H1 (cell line): ENCODE data around the gene ZC3H12C. TPM values are rescaled to one million over a fixed set of nuclear protein-coding genes. Genes with fewer than 3 reads are reported as not detected.

Experiments used
- CTCF ChIA-PET: fragments of 300-600 bp; sonication (Branson Sonifier 250); formaldehyde crosslinking; loops from one replicate; lab custom pipeline; 2021; ENCODE audit not compliant: partially characterized antibody; lab: Charles Lee
- POLR2A ChIA-PET: fragments of 300-600 bp; sonication (Branson Sonifier 250); formaldehyde crosslinking; loops from one replicate; lab custom pipeline; 2021; ENCODE audit warnings: inconsistent platforms; ENCODE audit not compliant: partially characterized antibody; lab: Charles Lee
- DNase-seq, 2 experiments: peaks; one replicate each; pipeline versions ENCODE4 v3.0.0 to v3.0.0-alpha.2; 2010 to 2022; ENCODE audit warnings: low spot score in 2 of 2, low read depth in 1 of 2, mixed read lengths in 1 of 2
- FAIRE-seq: peaks from 2 replicates; lab custom pipeline; 2011; peaks lifted over from hg19 to GRCh38; lab: Jason Lieb, UNC
- H2AFZ ChIP-seq: 2 replicates; pipeline ENCODE4 v1.8.1; 2012; ENCODE audit warnings: low read length, inconsistent platforms
- H2AK5ac ChIP-seq: 2 replicates; pipeline ENCODE4 v1.6.1; 2013; ENCODE audit warnings: low read depth, low read length
- H2BK120ac ChIP-seq: replicated peaks from 2 replicates; pipeline ENCODE3; 2013; ENCODE audit warnings: low read depth, low read length, inconsistent platforms
- H2BK12ac ChIP-seq: 2 replicates; pipeline ENCODE4 v1.6.1; 2013; ENCODE audit warnings: low read depth, low read length
- H2BK15ac ChIP-seq: 2 replicates; pipeline ENCODE4 v1.6.1; 2013; ENCODE audit warnings: low read length
- H2BK20ac ChIP-seq: 2 replicates; pipeline ENCODE4 v1.6.1; 2013; ENCODE audit warnings: low read length
- H2BK5ac ChIP-seq: 2 replicates; pipeline ENCODE4 v1.6.1; 2013; ENCODE audit warnings: low read depth, low read length
- H3K14ac ChIP-seq: 2 replicates; pipeline ENCODE4 v1.6.1; 2013; ENCODE audit warnings: inconsistent platforms; ENCODE audit not compliant: insufficient read length
- H3K18ac ChIP-seq: 2 replicates; pipeline ENCODE4 v1.6.1; 2013; ENCODE audit warnings: low read length; ENCODE audit errors: extremely low read depth
- H3K23ac ChIP-seq: 2 replicates; pipeline ENCODE4 v1.6.1; 2013; ENCODE audit warnings: inconsistent platforms; ENCODE audit not compliant: insufficient read length
- H3K23me2 ChIP-seq: 2 replicates; pipeline ENCODE4 v1.6.1; 2013; ENCODE audit warnings: low read depth, low read length
- H3K27ac ChIP-seq: 2 replicates; pipeline ENCODE4 v1.6.1; 2011; ENCODE audit warnings: low read depth, low read length, inconsistent platforms
- H3K27me3 ChIP-seq, 4 experiments: replicated peaks in 1 of 4; 1 replicate in 1 of 4; 2 replicates in 3 of 4; pipeline versions ENCODE4 v1.6.1 to v1.8.1; 2011 to 2013; ENCODE audit warnings: low read length in 3 of 4, mild to moderate bottlenecking in 3 of 4, inconsistent platforms in 2 of 4, mixed read lengths in 2 of 4, moderate library complexity in 1 of 4; ENCODE audit not compliant: control insufficient read depth in 3 of 4, insufficient read depth in 3 of 4; ENCODE audit errors: extremely low read depth in 1 of 4
- H3K36me3 ChIP-seq, 4 experiments: 2 replicates each; pipeline versions ENCODE4 v1.6.1 to v1.8.1; 2011 to 2013; ENCODE audit warnings: mild to moderate bottlenecking in 4 of 4, low read length in 3 of 4, moderate library complexity in 2 of 4, control low read depth in 1 of 4, inconsistent platforms in 1 of 4; ENCODE audit not compliant: insufficient read depth in 4 of 4, control insufficient read depth in 2 of 4
- H3K4ac ChIP-seq: replicated peaks from 2 replicates; pipeline ENCODE3; 2013; ENCODE audit warnings: low read length, low read depth, mixed read lengths, inconsistent platforms; ENCODE audit not compliant: insufficient read length
- H3K4me1 ChIP-seq, 4 experiments: replicated peaks in 1 of 4; 1 replicate in 1 of 4; 2 replicates in 3 of 4; pipeline versions ENCODE4 v1.6.1 to v1.8.1; 2011 to 2013; ENCODE audit warnings: low read length in 3 of 4, inconsistent platforms in 2 of 4, mixed read lengths in 1 of 4; ENCODE audit not compliant: insufficient read depth in 4 of 4, control insufficient read depth in 3 of 4
- H3K4me2 ChIP-seq, 2 experiments: 2 replicates each; pipeline versions ENCODE4 v1.6.1 to v1.8.1; 2011 to 2013; ENCODE audit warnings: low read depth in 2 of 2, low read length in 2 of 2, control low read depth in 1 of 2, inconsistent platforms in 1 of 2, mild to moderate bottlenecking in 1 of 2; ENCODE audit not compliant: insufficient read depth in 1 of 2
- H3K4me3 ChIP-seq, 4 experiments: fragments of 200-600, 300-600 bp in 1 of 4; sonication (generic), shearing (Covaris generic), sonication (Bioruptor Twin) in 1 of 4; 2 replicates each; pipeline versions ENCODE4 v1.5.1 to v1.8.1; 2011 to 2016; ENCODE audit warnings: low read length in 4 of 4, low read depth in 3 of 4, control low read depth in 2 of 4, inconsistent platforms in 2 of 4, mild to moderate bottlenecking in 2 of 4, mixed read lengths in 1 of 4, moderate library complexity in 1 of 4; ENCODE audit not compliant: insufficient read depth in 2 of 4; ENCODE audit errors: extremely low read depth in 1 of 4
- H3K56ac ChIP-seq: replicated peaks from 2 replicates; pipeline ENCODE3; 2013; ENCODE audit warnings: low read depth, mild to moderate bottlenecking, mixed read lengths, low read length, inconsistent platforms; ENCODE audit not compliant: insufficient read length
- H3K79me1 ChIP-seq: 2 replicates; pipeline ENCODE4 v1.6.1; 2013; ENCODE audit warnings: low read depth, low read length, control low read depth
- H3K79me2 ChIP-seq, 2 experiments: 2 replicates each; pipeline versions ENCODE4 v1.6.1 to v1.8.1; 2012 to 2013; ENCODE audit warnings: low read length in 2 of 2, mild to moderate bottlenecking in 2 of 2, inconsistent platforms in 1 of 2; ENCODE audit not compliant: insufficient read depth in 2 of 2, control insufficient read depth in 1 of 2
- H3K9ac ChIP-seq, 4 experiments: replicated peaks in 1 of 4; 1 replicate in 1 of 4; 2 replicates in 3 of 4; pipeline versions ENCODE4 v1.6.1 to v1.8.1; 2011 to 2013; ENCODE audit warnings: low read depth in 3 of 4, low read length in 3 of 4, control low read depth in 2 of 4, mild to moderate bottlenecking in 2 of 4, moderate library complexity in 2 of 4, inconsistent platforms in 1 of 4; ENCODE audit errors: extremely low read depth in 1 of 4
- H3K9me3 ChIP-seq, 2 experiments: 2 replicates each; pipeline versions ENCODE4 v1.6.1 to v1.8.1; 2012 to 2013; ENCODE audit warnings: mild to moderate bottlenecking in 2 of 2, moderate library complexity in 2 of 2, control low read depth in 1 of 2, inconsistent platforms in 1 of 2, low read depth in 1 of 2, low read length in 1 of 2, mixed read lengths in 1 of 2; ENCODE audit not compliant: insufficient read depth in 2 of 2
- H4K20me1 ChIP-seq, 2 experiments: replicated peaks in 1 of 2; 2 replicates each; pipeline versions ENCODE3 to v1.8.1; 2011 to 2013; ENCODE audit warnings: inconsistent platforms in 2 of 2, low read length in 2 of 2, mild to moderate bottlenecking in 1 of 2; ENCODE audit not compliant: insufficient read depth in 2 of 2, control insufficient read depth in 1 of 2
- H4K5ac ChIP-seq: 2 replicates; pipeline ENCODE4 v1.6.1; 2013; ENCODE audit warnings: low read length, low read depth, mixed read lengths, inconsistent platforms; ENCODE audit not compliant: insufficient read length
- H4K8ac ChIP-seq: 2 replicates; pipeline ENCODE4 v1.8.0; 2013; ENCODE audit warnings: mild to moderate bottlenecking, moderate library complexity, low read length, inconsistent platforms; ENCODE audit not compliant: insufficient read depth; ENCODE audit errors: extremely low read depth
- H4K91ac ChIP-seq: replicated peaks from 2 replicates; pipeline ENCODE3; 2013; ENCODE audit warnings: low read length, mixed read lengths, inconsistent platforms; ENCODE audit not compliant: insufficient read length
- EGR1 ChIP-seq: IDR thresholded peaks from 2 replicates; pipeline ENCODE4 v1.6.1; 2011; ENCODE audit warnings: low read depth, low read length, borderline replicate concordance
- EP300 ChIP-seq, 2 experiments: IDR thresholded peaks; 1 replicate in 1 of 2; 2 replicates in 1 of 2; pipeline ENCODE4 v1.6.1; 2011 to 2012; ENCODE audit warnings: low read depth in 2 of 2, low read length in 2 of 2, mild to moderate bottlenecking in 2 of 2, borderline replicate concordance in 1 of 2, inconsistent platforms in 1 of 2, moderate library complexity in 1 of 2
- EZH2 ChIP-seq: fragments of 200-600 bp; sonication (generic); IDR thresholded peaks from 2 replicates; pipeline ENCODE4 v1.7.1; 2012; ENCODE audit warnings: low read depth, mild to moderate bottlenecking, moderate library complexity, low read length, inconsistent platforms; ENCODE audit not compliant: severe bottlenecking
- KDM4A ChIP-seq: IDR thresholded peaks from one replicate; pipeline ENCODE4 v1.7.1; 2012; ENCODE audit warnings: low read depth, mild to moderate bottlenecking, moderate library complexity, low read length, inconsistent platforms; ENCODE audit not compliant: severe bottlenecking
- SIX5 ChIP-seq: IDR thresholded peaks from 2 replicates; pipeline ENCODE4 v1.6.1; 2011; ENCODE audit warnings: mild to moderate bottlenecking, low read depth, low read length
- WGBS, 2 experiments: shearing (Covaris generic) in 1 of 2; methylation state at CpG; one replicate each; pipeline versions ENCODE4 v1.1.6 to v1.1.7; 2013 to 2015; ENCODE audit warnings: low lambda C conversion rate in 2 of 2, mixed read lengths in 2 of 2, inconsistent platforms in 1 of 2, low coverage in 1 of 2, missing lambda C conversion rate in 1 of 2; ENCODE audit not compliant: insufficient replicate concordance in 2 of 2, insufficient coverage in 1 of 2, insufficient read length in 1 of 2; ENCODE audit errors: extremely low coverage in 1 of 2, missing lambda C conversion rate in 1 of 2; 5-methylcytosine and 5-hydroxymethylcytosine counted together
- polyA plus RNA-seq, 7 experiments: library from polyadenylated mRNA; depleted of rRNA in 3 of 7; stranded (reverse) in 5 of 7; unstranded in 2 of 7; fragments of >200 nt in 5 of 7; fragments of 200-250 nt in 2 of 7; gene quantifications; 1 replicate in 5 of 7; 2 replicates in 1 of 7; 4 replicates in 1 of 7; pipeline versions ENCODE4 v1.2.1 to v1.2.3, GENCODE V29; 2011 to 2013; ENCODE audit warnings: missing spikeins in 2 of 7, mixed read lengths in 2 of 7
- total RNA-seq: library from RNA; stranded (reverse); fragmentation: NEBNext Ultra II Directional; extraction: Animal tissue kit (Norgen Biotek cat#: 25700); gene quantifications from 2 replicates; pipeline ENCODE4 v1.2.1, GENCODE V29; 2021

Gene ZC3H12C
- total and polyA plus RNA-seq, 2 of the 8 experiments (the other 6 are each of a cell fraction or from before 2014, with no cell fraction given) = 2.0 to 2.7 TPM

GRCh38 chr11:110106713-110107274, 13.6 kb downstream of the ZC3H12C start:
- no peak overlapping the region for H2AFZ ChIP-seq
- CTCF ChIA-PET = interaction anchor here (0.7 kb wide), 1 partner anchor 12 kb away, joined by 3 read pairs; no protein-coding TSS in a partner anchor
- H3K18ac ChIP-seq = no peak overlapping the region
- no peak overlapping the region for H3K56ac ChIP-seq
- H2BK20ac ChIP-seq = no peak overlapping the region
- no peaks in the 10 kb centered on the region for H3K27me3 ChIP-seq
- peaks cover 0 to 30% of the 10 kb centered on the region in 2 experiments; a peak in 2 of 4 replicates for H3K79me2 ChIP-seq
- no peak overlapping the region for H3K14ac ChIP-seq
- no peak overlapping the region for H3K4me2 ChIP-seq
- H2BK12ac ChIP-seq = no peak overlapping the region
- WGBS, 2 experiments = 91% methylated on average over 2 of the region's 2 CpGs; no CpG with 5 or more reads in 1 of the 2 experiments
- H3K9me3 ChIP-seq = peaks cover 5 to 6% of the 10 kb centered on the region in 2 experiments; a peak in 2 of 4 replicates
- H3K79me1 ChIP-seq = peaks cover 4% of the 10 kb centered on the region; the same call in 1 of the 2 replicates
- no peaks in the 10 kb centered on the region for H3K23me2 ChIP-seq
- no peak overlapping the region for H3K4me3 ChIP-seq
- no peak for FAIRE-seq
- H2BK120ac ChIP-seq = no peak overlapping the region
- no peak overlapping the region for H3K4ac ChIP-seq
- H4K8ac ChIP-seq = no peak overlapping the region
- no peak overlapping the region for H3K27ac ChIP-seq
- H2BK15ac ChIP-seq = no peak overlapping the region
- H3K36me3 ChIP-seq = peaks cover 0 to 4% (median 0%) of the 10 kb centered on the region in 4 experiments; a peak in 1 of 8 replicates
- DNase-seq = no peak
- no peak overlapping the region for H2AK5ac ChIP-seq
- no peaks in the 10 kb centered on the region for H3K4me1 ChIP-seq
- no peak overlapping the region for H4K5ac ChIP-seq
- TF ChIP-seq EP300 (IDR thresholded peaks at IDR 0.05; ENCODE audit: borderline replicate concordance in 1 of 2, low read depth in 2 of 2, low read length in 2 of 2) (no peak), EZH2 (no peak), KDM4A (no peak), EGR1 (no peak), SIX5 (no peak)
- no peak overlapping the region for H3K9ac ChIP-seq
- H4K20me1 ChIP-seq = peaks cover 0 to 3% of the 10 kb centered on the region in 2 experiments
- POLR2A ChIA-PET = no interaction called here
- H4K91ac ChIP-seq = no peak overlapping the region
- no peak overlapping the region for H3K23ac ChIP-seq
- no peak overlapping the region for H2BK5ac ChIP-seq
